CD4-positive, CD25-positive, alpha-beta regulatory T cell (primary cell): Measurements from ENCODE around the gene ADAMTS18. TPM values are rescaled to one million over a fixed set of nuclear protein-coding genes. Genes with fewer than 3 reads are reported as not detected.

Experiments used
- ATAC-seq, 2 donors: fragments of 150-1000 bp; cut with Tn5 transposase; one replicate each; pipeline ENCODE4 v1.10.0; 2021; ENCODE audit warnings: low read depth in 2 of 2, moderate number of reproducible peaks in 2 of 2, moderate library complexity in 1 of 2
- DNase-seq, 3 donors: peaks; one replicate each; pipeline versions ENCODE4 v3.0.0 to v3.0.0-alpha.2; 2012 to 2022; ENCODE audit warnings: mixed read lengths in 1 of 3
- H3K27ac ChIP-seq: one replicate; pipeline ENCODE4 v1.7.0; 2013; ENCODE audit warnings: mild to moderate bottlenecking, low read length; ENCODE audit not compliant: insufficient read depth, poor library complexity, severe bottlenecking
- H3K27me3 ChIP-seq: one replicate; pipeline ENCODE4 v1.7.0; 2013; ENCODE audit warnings: low read length; ENCODE audit not compliant: control insufficient read depth, insufficient read depth
- H3K36me3 ChIP-seq: one replicate; pipeline ENCODE4 v1.7.0; 2013; ENCODE audit warnings: mild to moderate bottlenecking, low read length, moderate library complexity; ENCODE audit not compliant: control insufficient read depth, insufficient read depth
- H3K4me1 ChIP-seq: 2 replicates; pipeline ENCODE4 v1.7.0; 2013; ENCODE audit warnings: mild to moderate bottlenecking, low read length; ENCODE audit not compliant: insufficient read depth, control insufficient read depth, poor library complexity, severe bottlenecking
- H3K4me3 ChIP-seq: one replicate; pipeline ENCODE4 v1.7.0; 2013; ENCODE audit warnings: low read depth, mild to moderate bottlenecking, low read length, moderate library complexity
- H3K9me3 ChIP-seq, 2 experiments: 1 replicate in 1 of 2; 2 replicates in 1 of 2; pipeline ENCODE4 v1.7.0; 2013; ENCODE audit warnings: low read length in 2 of 2, mild to moderate bottlenecking in 1 of 2, moderate library complexity in 1 of 2; ENCODE audit not compliant: control insufficient read depth in 2 of 2
- H3K27ac Mint-ChIP-seq, 3 donors: one replicate each; pipeline ENCODE4 v1.8.0; 2020 to 2022; ENCODE audit warnings: mild to moderate bottlenecking in 3 of 3, mixed read lengths in 3 of 3, moderate library complexity in 2 of 3
- H3K27me3 Mint-ChIP-seq: one replicate; pipeline ENCODE4 v1.8.0; 2022; ENCODE audit warnings: mild to moderate bottlenecking, mixed read lengths
- H3K36me3 Mint-ChIP-seq: one replicate; pipeline ENCODE4 v1.8.0; 2020; ENCODE audit warnings: mixed read lengths
- H3K4me1 Mint-ChIP-seq, 4 donors: one replicate each; pipeline ENCODE4 v1.8.0; 2020 to 2022; ENCODE audit warnings: mixed read lengths in 4 of 4, mild to moderate bottlenecking in 1 of 4
- H3K4me3 Mint-ChIP-seq, 4 donors: one replicate each; pipeline ENCODE4 v1.8.0; 2020 to 2022; ENCODE audit warnings: mild to moderate bottlenecking in 4 of 4, mixed read lengths in 4 of 4, moderate library complexity in 3 of 4
- H3K9me3 Mint-ChIP-seq, 7 donors: one replicate each; pipeline ENCODE4 v1.8.0; 2020 to 2022; ENCODE audit warnings: mixed read lengths in 7 of 7, mild to moderate bottlenecking in 3 of 7, moderate library complexity in 2 of 7
- polyA plus RNA-seq, 4 donors: library from polyadenylated mRNA; unstranded; fragments of 300-500 nt; fragmentation: Illumina TruSeq; gene quantifications; one replicate each; pipeline ENCODE4 v1.2.3, GENCODE V29; 2021
- total RNA-seq: library from RNA; stranded (reverse); gene quantifications from one replicate; pipeline ENCODE4 v1.2.3, GENCODE V29; 2022

Gene ADAMTS18
- total and polyA plus RNA-seq, 5 donors from 2014 or later = not detected

- Histone ChIP-seq H3K36me3 (no peaks in the 10 kb centered on the region), H3K27ac (no peak overlapping the region), H3K9me3 (no peaks in the 10 kb centered on the region), H3K4me1 (no peaks in the 10 kb centered on the region), H3K4me3 (no peak overlapping the region), H3K27me3 (no peaks in the 10 kb centered on the region)
- Mint-ChIP-seq H3K27ac (no peak overlapping the region), H3K36me3 (no peaks in the 10 kb centered on the region), H3K9me3 (peaks cover 0 to 6% (median 0%) of the 10 kb centered on the region in 7 donors), H3K4me1 (no peaks in the 10 kb centered on the region), H3K4me3 (no peak overlapping the region), H3K27me3 (no peaks in the 10 kb centered on the region)
- DNase-seq = no peak
- no peak for ATAC-seq
Measured at GRCh38 chr16:77416939-77417480, 17.8 kb downstream of the ADAMTS18 start.

DNA sequence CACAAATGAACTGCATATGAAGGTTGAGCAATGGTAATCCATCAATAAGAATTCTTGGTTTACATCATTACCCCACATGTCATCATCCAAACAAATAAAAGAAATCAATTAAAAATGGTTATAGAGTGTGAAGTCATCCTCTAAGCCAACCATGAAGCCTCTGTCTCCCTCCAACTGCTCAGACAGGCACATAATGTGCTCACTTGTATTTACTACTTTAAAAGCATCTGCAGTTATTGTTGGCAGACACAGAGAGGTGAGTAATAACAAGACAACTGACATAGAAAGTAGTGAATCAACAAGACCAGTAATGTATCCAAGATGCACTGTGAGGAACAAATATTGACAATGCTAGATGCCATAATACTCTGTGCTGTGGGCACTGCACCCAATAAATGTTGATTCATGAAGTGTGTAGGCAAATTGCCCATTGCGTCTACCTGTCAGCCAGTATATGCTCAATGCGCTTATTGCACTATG, 20.0 kb downstream of the ADAMTS18 start:
- Histone ChIP-seq H3K36me3 (no peaks in the 10 kb centered on the region), H3K4me1 (no peaks in the 10 kb centered on the region)
- no peaks in the 10 kb centered on the region for H3K27me3 Mint-ChIP-seq

GRCh38 chr16:77410449-77410848, 24.4 kb downstream of the ADAMTS18 start:
- DNase-seq (no peak), ATAC-seq (no peak)
- Mint-ChIP-seq H3K9me3 (peaks cover 0 to 3% (median 0%) of the 10 kb centered on the region in 7 donors), H3K4me1 (no peaks in the 10 kb centered on the region), H3K27ac (no peak overlapping the region), H3K4me3 (no peak overlapping the region), H3K27me3 (no peaks in the 10 kb centered on the region), H3K36me3 (no peaks in the 10 kb centered on the region)
- no peaks in the 10 kb centered on the region for H3K36me3 ChIP-seq
- H3K27me3 ChIP-seq = no peaks in the 10 kb centered on the region
- H3K9me3 ChIP-seq = no peaks in the 10 kb centered on the region
- H3K4me3 ChIP-seq = no peak overlapping the region
- H3K4me1 ChIP-seq = no peaks in the 10 kb centered on the region
- no peak overlapping the region for H3K27ac ChIP-seq

More for the DNA sequence above, 20.0 kb downstream of the ADAMTS18 start:
- ATAC-seq (no peak), DNase-seq (no peak)
- Mint-ChIP-seq H3K9me3 (peaks cover 0 to 6% (median 0%) of the 10 kb centered on the region in 7 donors), H3K36me3 (no peaks in the 10 kb centered on the region), H3K27ac (no peak overlapping the region), H3K4me3 (no peak overlapping the region), H3K4me1 (no peaks in the 10 kb centered on the region)
- Histone ChIP-seq H3K27me3 (no peaks in the 10 kb centered on the region), H3K9me3 (no peaks in the 10 kb centered on the region), H3K27ac (no peak overlapping the region), H3K4me3 (no peak overlapping the region)

- ATAC-seq (no peak), DNase-seq (no peak)
- no peaks in the 10 kb centered on the region for H3K9me3 ChIP-seq
- Mint-ChIP-seq H3K4me3 (no peak overlapping the region), H3K4me1 (no peaks in the 10 kb centered on the region), H3K27ac (no peak overlapping the region), H3K27me3 (no peaks in the 10 kb centered on the region), H3K9me3 (peaks cover 0 to 3% (median 0%) of the 10 kb centered on the region in 7 donors), H3K36me3 (no peaks in the 10 kb centered on the region)
- no peaks in the 10 kb centered on the region for H3K4me1 ChIP-seq
- no peak overlapping the region for H3K4me3 ChIP-seq
- no peak overlapping the region for H3K27ac ChIP-seq
- H3K36me3 ChIP-seq = no peaks in the 10 kb centered on the region
- no peaks in the 10 kb centered on the region for H3K27me3 ChIP-seq
Measured at GRCh38 chr16:77409311-77409710, 25.5 kb downstream of the ADAMTS18 start.

DNA sequence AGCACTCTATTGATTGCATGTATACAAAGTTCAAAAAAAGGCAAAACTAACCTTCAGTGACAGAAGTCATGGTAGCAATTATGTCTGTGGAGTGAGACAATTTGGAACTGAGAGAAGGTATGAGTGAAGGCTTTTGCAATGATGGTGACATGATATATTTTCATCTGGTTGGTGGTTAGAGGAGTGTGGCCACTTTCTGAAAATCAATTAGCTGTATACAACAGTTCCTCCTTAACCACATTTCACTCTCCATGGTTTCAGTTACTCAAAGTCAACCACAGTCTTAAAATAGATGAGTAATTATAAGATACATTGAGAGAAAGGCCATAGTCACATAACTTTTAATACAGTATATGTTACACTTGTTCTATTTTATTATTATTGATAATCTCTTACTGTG, 26.2 kb downstream of the ADAMTS18 start:
- Mint-ChIP-seq H3K27me3 (no peaks in the 10 kb centered on the region), H3K36me3 (no peaks in the 10 kb centered on the region), H3K9me3 (peaks cover 0 to 3% (median 0%) of the 10 kb centered on the region in 7 donors), H3K4me3 (no peak overlapping the region), H3K27ac (no peak overlapping the region), H3K4me1 (no peaks in the 10 kb centered on the region)
- H3K9me3 ChIP-seq = no peaks in the 10 kb centered on the region
- no peak overlapping the region for H3K27ac ChIP-seq
- DNase-seq (no peak), ATAC-seq (no peak)
- no peak overlapping the region for H3K4me3 ChIP-seq
- no peaks in the 10 kb centered on the region for H3K27me3 ChIP-seq
- no peaks in the 10 kb centered on the region for H3K36me3 ChIP-seq
- H3K4me1 ChIP-seq = no peaks in the 10 kb centered on the region

GRCh38 chr16:77406680-77407079, 28.2 kb downstream of the ADAMTS18 start:
- no peak overlapping the region for H3K27ac Mint-ChIP-seq
- Histone ChIP-seq H3K36me3 (no peaks in the 10 kb centered on the region), H3K27ac (no peak overlapping the region), H3K9me3 (no peaks in the 10 kb centered on the region), H3K4me1 (no peaks in the 10 kb centered on the region), H3K4me3 (no peak overlapping the region), H3K27me3 (no peaks in the 10 kb centered on the region)
- peaks cover under 1% of the 10 kb centered on the region for H3K27me3 Mint-ChIP-seq
- no peaks in the 10 kb centered on the region for H3K4me1 Mint-ChIP-seq
- H3K9me3 Mint-ChIP-seq = peaks cover 0 to 3% (median 0%) of the 10 kb centered on the region in 7 donors
- DNase-seq (no peak), ATAC-seq (no peak)
- no peak overlapping the region for H3K4me3 Mint-ChIP-seq
- H3K36me3 Mint-ChIP-seq = no peaks in the 10 kb centered on the region

GRCh38 chr16:77404775-77405174, 30.1 kb downstream of the ADAMTS18 start:
- no peak for DNase-seq
- no peak overlapping the region for H3K27ac ChIP-seq
- no peak overlapping the region for H3K4me3 ChIP-seq
- no peak for ATAC-seq
- Mint-ChIP-seq H3K27ac (no peak overlapping the region), H3K27me3 (peaks cover 4% of the 10 kb centered on the region), H3K36me3 (no peaks in the 10 kb centered on the region), H3K9me3 (peaks cover 0 to 3% (median 0%) of the 10 kb centered on the region in 7 donors), H3K4me3 (no peak overlapping the region), H3K4me1 (no peaks in the 10 kb centered on the region)
- no peaks in the 10 kb centered on the region for H3K9me3 ChIP-seq
- H3K4me1 ChIP-seq = no peaks in the 10 kb centered on the region
- H3K36me3 ChIP-seq = no peaks in the 10 kb centered on the region
- no peaks in the 10 kb centered on the region for H3K27me3 ChIP-seq

DNA sequence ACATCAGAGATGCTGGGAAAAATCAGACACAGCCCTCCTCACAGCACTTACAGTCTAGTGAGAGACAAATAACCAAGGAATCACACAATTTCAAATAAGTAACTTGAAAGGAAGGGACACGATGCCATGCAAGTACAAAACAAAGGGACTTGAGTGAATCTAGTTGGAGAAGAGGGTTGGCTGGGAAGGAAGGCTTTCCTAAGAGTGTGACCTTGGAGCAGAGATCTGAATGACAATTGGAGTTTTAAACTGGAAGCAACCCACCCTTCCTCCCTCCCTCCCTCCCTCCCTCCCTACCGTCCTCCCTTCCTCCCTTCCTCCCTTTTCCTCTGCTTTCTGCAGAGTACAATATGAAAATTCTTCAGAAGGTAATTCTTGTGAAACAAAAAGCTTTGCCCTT, 31.1 kb downstream of the ADAMTS18 start:
- H3K9me3 ChIP-seq = no peaks in the 10 kb centered on the region
- ATAC-seq = no peak
- H3K36me3 Mint-ChIP-seq = no peaks in the 10 kb centered on the region
- peaks cover 0 to 3% (median 0%) of the 10 kb centered on the region in 7 donors for H3K9me3 Mint-ChIP-seq
- H3K27ac ChIP-seq = no peak overlapping the region
- H3K27me3 Mint-ChIP-seq = peaks cover 4% of the 10 kb centered on the region
- H3K4me3 ChIP-seq = no peak overlapping the region
- no peak overlapping the region for H3K4me3 Mint-ChIP-seq
- H3K27me3 ChIP-seq = no peaks in the 10 kb centered on the region
- DNase-seq = no peak
- H3K4me1 Mint-ChIP-seq = no peaks in the 10 kb centered on the region
- no peaks in the 10 kb centered on the region for H3K4me1 ChIP-seq
- no peak overlapping the region for H3K27ac Mint-ChIP-seq
- no peaks in the 10 kb centered on the region for H3K36me3 ChIP-seq
